ENCODE measurements around the gene ATAD3C. TPM values are rescaled to one million over a fixed set of nuclear protein-coding genes. Genes with fewer than 3 reads are reported as not detected.
A peak's percentile ranks its signal among the peaks of the same experiment; 100 is the strongest.

ATAD3C gene, protein sequence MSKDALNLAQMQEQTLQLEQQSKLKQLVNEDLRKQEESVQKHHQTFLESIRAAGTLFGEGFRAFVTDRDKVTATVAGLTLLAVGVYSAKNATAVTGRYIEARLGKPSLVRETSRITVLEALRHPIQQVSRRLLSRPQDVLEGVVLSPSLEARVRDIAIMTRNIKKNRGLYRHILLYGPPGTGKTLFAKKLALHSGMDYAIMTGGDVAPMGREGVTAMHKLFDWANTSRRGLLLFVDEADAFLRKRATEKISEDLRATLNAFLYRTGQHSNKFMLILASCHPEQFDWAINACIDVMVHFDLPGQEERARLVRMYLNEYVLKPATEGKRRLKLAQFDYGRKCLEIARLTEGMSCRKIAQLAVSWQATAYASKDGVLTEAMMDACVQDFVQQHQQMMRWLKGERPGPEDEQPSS
- total RNA-seq, result under 1 TPM; under 0.01 to 1.00 (median 0.28) TPM

GRCh38 chr1:1449099-1449739 is at the start of gene ATAD3C:
Gene ATAD3C (plus strand): TSS chr1:1449689. CDS start chr1:1450684, 995 bp downstream.
- intact Hi-C loops (cut with DNase I), result no loop called here
- no peaks in the 10 kb centered on the region for H3K9me3 ChIP-seq

DNA sequence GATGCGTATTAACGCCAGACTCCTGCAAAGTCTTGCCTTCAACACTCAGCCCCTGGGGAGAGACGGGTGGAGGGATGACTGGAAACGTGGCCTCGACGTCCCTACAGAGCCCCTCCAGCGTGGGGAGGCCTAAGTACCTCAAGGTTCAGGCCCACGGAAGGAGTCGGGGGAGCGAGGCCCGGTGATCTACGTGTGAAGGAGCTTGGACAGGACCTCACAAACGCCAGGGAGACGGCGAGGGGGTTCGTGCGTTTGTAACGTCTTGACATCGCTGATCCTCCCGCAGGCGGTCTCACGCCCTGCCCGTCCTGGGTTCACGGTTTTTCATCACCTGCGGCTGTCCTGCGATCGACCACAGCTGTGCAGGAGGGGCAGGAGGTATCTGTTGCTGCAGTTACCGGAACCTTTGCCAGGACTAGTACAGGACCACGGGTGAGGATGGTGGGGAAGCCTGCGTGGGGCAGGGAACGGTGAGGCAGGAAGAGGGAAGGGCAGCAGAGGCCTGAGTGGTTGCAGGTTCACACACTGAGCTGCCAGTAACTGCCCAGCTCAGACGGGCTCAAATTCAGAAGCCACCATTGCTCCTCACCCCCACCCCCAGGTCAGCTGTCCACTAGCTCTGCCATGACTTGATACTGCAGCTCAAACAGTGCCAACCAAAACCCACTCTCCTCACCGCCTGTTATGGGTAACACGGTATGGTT is 49.5 kb upstream of the ATAD3C start:
- WGBS, 2 donors, result 4 to 7% methylated on average over 12 to 19 of the region's 34 CpGs
- DNase-seq, result no peak
- Histone ChIP-seq H3K4me3 (peak overlapping the region; percentile 91 to 99 (median 97)), H3K27ac (peak overlapping the region; percentile 88 to 94 (median 92)), H3K9me3 (no peaks in the 10 kb centered on the region), H3K27me3 (no peaks in the 10 kb centered on the region), H3K36me3 (peaks cover 0 to 80% (median 33%) of the 10 kb centered on the region in 3 donors), H3K4me1 (peaks cover 22 to 73% (median 23%) of the 10 kb centered on the region in 3 donors)
- intact Hi-C loops (cut with DNase I), result no loop called here
- TF ChIP-seq POLR2A (IDR thresholded peaks at IDR 0.05), result no peak
- TF ChIP-seq, protein P1, sequence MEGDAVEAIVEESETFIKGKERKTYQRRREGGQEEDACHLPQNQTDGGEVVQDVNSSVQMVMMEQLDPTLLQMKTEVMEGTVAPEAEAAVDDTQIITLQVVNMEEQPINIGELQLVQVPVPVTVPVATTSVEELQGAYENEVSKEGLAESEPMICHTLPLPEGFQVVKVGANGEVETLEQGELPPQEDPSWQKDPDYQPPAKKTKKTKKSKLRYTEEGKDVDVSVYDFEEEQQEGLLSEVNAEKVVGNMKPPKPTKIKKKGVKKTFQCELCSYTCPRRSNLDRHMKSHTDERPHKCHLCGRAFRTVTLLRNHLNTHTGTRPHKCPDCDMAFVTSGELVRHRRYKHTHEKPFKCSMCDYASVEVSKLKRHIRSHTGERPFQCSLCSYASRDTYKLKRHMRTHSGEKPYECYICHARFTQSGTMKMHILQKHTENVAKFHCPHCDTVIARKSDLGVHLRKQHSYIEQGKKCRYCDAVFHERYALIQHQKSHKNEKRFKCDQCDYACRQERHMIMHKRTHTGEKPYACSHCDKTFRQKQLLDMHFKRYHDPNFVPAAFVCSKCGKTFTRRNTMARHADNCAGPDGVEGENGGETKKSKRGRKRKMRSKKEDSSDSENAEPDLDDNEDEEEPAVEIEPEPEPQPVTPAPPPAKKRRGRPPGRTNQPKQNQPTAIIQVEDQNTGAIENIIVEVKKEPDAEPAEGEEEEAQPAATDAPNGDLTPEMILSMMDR (IDR thresholded peaks at IDR 0.05), result no peak

More at GRCh38 chr1:1449099-1449739, at the start of gene ATAD3C:
- H3K27me3 ChIP-seq, result no peaks in the 10 kb centered on the region
- H3K36me3 ChIP-seq, result no peaks in the 10 kb centered on the region
- TF ChIP-seq POLR2A (IDR thresholded peaks at IDR 0.05), result no peak
- TF ChIP-seq, protein P1 (IDR thresholded peaks at IDR 0.05), result no peak
- H3K4me3 ChIP-seq, result no peak within 1 kb of the TSS
- H3K27ac ChIP-seq, result no peak within 1 kb of the TSS
- H3K4me1 ChIP-seq, result peaks cover 0 to 7% (median 0%) of the 10 kb centered on the region in 3 donors
- 71 to 80% methylated on average over 6 of the region's 6 CpGs for WGBS, 2 donors
- DNase-seq, result no peak

DNA sequence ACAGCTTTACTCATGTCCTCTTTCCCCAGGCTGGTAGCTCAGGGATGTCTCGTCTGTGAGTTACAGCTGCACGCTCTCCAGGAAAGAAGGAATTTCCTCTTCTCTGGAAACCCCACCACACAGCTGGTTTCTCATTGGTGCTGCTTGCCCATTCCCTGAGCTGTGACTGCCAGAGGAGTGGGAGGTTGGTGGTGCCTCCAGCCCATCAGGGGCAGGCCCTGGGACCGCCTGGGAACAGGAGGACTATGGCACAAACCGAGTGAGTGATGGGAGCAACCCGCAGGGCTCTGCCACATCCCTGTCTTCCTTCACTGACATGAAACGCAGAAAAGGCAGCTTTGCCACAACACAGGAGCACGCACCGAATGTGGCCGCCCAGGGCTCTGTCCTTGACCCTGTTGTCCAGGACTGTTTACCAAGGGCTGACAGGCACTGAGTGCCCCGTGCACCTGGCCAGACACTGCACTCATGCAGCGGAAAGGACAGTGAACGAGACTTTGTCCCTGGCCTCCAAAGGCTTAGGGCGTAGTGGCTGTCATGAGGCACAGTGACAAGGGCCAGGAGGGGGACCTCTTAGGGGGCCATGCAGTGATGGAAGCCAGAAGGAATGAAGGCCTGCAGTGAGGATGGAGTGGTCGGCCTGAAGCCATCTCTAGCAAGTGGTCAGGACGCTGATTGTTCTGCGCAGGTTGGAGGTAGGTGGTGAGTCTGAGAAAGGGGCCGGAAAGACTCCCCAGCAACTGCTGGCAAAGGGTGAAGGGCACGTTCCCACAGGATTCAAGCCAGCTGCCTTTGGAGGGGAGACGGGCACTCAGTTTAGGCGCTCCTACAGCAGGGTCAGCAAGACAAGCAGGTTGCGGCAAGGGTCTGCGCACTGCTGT is 48.7 kb upstream of the ATAD3C start:
- peak overlapping the region in 3 of 4 donors; percentile 88 to 94 (median 91) for H3K27ac ChIP-seq
- WGBS, 2 donors, result 78 to 79% methylated on average over 9 to 14 of the region's 22 CpGs
- no peaks in the 10 kb centered on the region for H3K27me3 ChIP-seq
- no peak for DNase-seq
- intact Hi-C loops (cut with DNase I), result no loop called here
- H3K9me3 ChIP-seq, result no peaks in the 10 kb centered on the region
- peaks cover 5 to 80% (median 32%) of the 10 kb centered on the region in 3 donors for H3K36me3 ChIP-seq
- H3K4me1 ChIP-seq, result peaks cover 26 to 81% (median 29%) of the 10 kb centered on the region in 3 donors
- H3K4me3 ChIP-seq, result peak overlapping the region; percentile 91 to 99 (median 97)
- no peak for TF ChIP-seq POLR2A (IDR thresholded peaks at IDR 0.05)

DNA sequence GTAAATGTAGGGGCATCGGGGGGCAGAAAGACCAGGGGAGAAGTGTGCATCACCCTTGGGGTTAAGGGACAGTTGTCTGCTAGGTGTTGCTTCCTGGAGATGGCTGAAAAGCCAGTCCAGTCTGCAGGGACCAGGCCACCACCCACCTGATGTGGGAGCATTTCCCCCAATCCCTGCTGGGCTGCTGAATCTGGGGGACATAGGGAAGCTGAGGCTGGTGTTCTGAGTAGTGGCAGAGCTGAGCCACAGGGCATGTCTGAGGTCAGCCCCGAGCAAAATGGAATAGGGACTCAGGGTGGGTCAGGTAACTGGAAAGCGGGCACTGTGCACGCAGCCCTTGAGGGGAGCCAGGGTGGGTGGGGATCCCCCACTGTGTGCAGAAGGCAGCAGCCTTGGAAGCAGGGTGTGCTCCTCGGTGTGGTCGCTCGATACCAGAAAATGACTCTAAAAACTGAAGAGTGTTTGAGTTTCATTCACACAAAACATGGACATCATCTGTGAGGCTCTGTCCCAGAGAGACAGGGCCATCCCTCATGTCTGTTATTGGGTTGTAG is 48.0 kb upstream of the ATAD3C start:
- Histone ChIP-seq H3K27me3 (no peaks in the 10 kb centered on the region), H3K36me3 (peaks cover 5 to 80% (median 32%) of the 10 kb centered on the region in 3 donors), H3K4me3 (no peak overlapping the region), H3K4me1 (peaks cover 33 to 83% (median 35%) of the 10 kb centered on the region in 3 donors), H3K9me3 (no peaks in the 10 kb centered on the region), H3K27ac (no peak overlapping the region)
- DNase-seq, result no peak
- no peak for TF ChIP-seq POLR2A (IDR thresholded peaks at IDR 0.05)
- TF ChIP-seq, protein P1 (IDR thresholded peaks at IDR 0.05), result no peak
- intact Hi-C loops (cut with DNase I), result no loop called here
- WGBS, 2 donors, result 65 to 87% methylated on average over 5 to 6 of the region's 7 CpGs

All from esophagus squamous epithelium (tissue), 5 donors.